Thymus (tissue), 11 donors: ENCODE results near the gene SLN. TPM values are rescaled to one million over a fixed set of nuclear protein-coding genes. Genes with fewer than 3 reads are reported as not detected.

Experiments
- DNase-seq, 9 donors: peaks; one replicate each; pipeline ENCODE4 v3.0.0-alpha.2; 2013; ENCODE audit warnings: low spot score in 9 of 9, low read depth in 6 of 9, missing footprints in 1 of 9
- H3K27ac ChIP-seq, 2 donors: one replicate each; pipeline ENCODE4 v1.5.1; 2013; ENCODE audit warnings: control low read depth in 1 of 2, low read depth in 1 of 2, low read length in 1 of 2, mild to moderate bottlenecking in 1 of 2, moderate library complexity in 1 of 2
- H3K27me3 ChIP-seq, 2 donors: one replicate each; pipeline ENCODE4 v1.5.1; 2013; ENCODE audit warnings: low read length in 1 of 2; ENCODE audit not compliant: control insufficient read depth in 2 of 2, insufficient read depth in 1 of 2
- H3K36me3 ChIP-seq, 2 donors: one replicate each; pipeline ENCODE4 v1.5.1; 2013; ENCODE audit warnings: low read length in 1 of 2, mild to moderate bottlenecking in 1 of 2, moderate library complexity in 1 of 2; ENCODE audit not compliant: control insufficient read depth in 2 of 2, insufficient read depth in 2 of 2
- H3K4me1 ChIP-seq, 2 donors: one replicate each; pipeline ENCODE4 v1.5.1; 2013; ENCODE audit warnings: low read length in 2 of 2; ENCODE audit not compliant: control insufficient read depth in 2 of 2, insufficient read depth in 2 of 2
- H3K4me3 ChIP-seq, 2 donors: one replicate each; pipeline ENCODE4 v1.5.1; 2013; ENCODE audit warnings: low read length in 2 of 2, control low read depth in 1 of 2, mild to moderate bottlenecking in 1 of 2
- H3K9me3 ChIP-seq, 2 donors: one replicate each; pipeline ENCODE4 v1.5.1; 2013; ENCODE audit warnings: low read length in 1 of 2, mild to moderate bottlenecking in 1 of 2; ENCODE audit not compliant: control insufficient read depth in 2 of 2, insufficient read depth in 1 of 2
- WGBS: extraction: QIAGEN DNeasy Blood & Tissue Kit; methylation state at CpG from one replicate; pipeline ENCODE4 v1.1.7; 2013; 5-methylcytosine and 5-hydroxymethylcytosine counted together
- polyA plus RNA-seq: library from polyadenylated mRNA; stranded (reverse); fragments of 200-250 nt; gene quantifications from one replicate; pipeline ENCODE4 v1.2.3, GENCODE V29; 2013
- total RNA-seq: library from RNA; stranded (reverse); fragments of 120-200 nt; gene quantifications from one replicate; pipeline ENCODE4 v1.2.4, GENCODE V29; 2013
- donor health status: healthy.

The SLN gene
- total and polyA plus RNA-seq, 2 donors = 2.6 to 8.7 TPM

DNA sequence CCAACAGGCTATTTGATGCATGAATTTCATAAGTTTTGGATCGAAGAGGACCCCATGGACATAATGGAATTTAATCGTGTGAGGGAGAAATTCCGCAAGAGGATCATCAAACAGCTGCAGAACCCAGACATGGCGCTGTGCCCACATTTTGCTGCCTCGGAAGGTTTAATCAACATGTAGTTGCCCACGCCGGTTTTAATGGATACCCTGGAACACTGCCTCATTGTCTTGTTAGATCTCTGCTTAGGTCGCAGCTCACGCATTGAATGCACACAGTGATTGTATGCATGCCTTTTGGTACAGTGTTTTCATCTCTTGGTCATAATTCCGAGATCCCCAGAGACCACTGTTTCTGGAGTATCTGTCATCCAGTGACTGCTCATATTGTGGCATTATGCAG lies 46.8 kb downstream of the SLN start:
- Histone ChIP-seq H3K36me3 (no peaks in the 10 kb centered on the region), H3K9me3 (no peaks in the 10 kb centered on the region), H3K4me3 (no peak overlapping the region), H3K4me1 (no peaks in the 10 kb centered on the region), H3K27ac (no peak overlapping the region), H3K27me3 (no peaks in the 10 kb centered on the region)
- 94% methylated on average over 10 of the region's 10 CpGs for WGBS
- DNase-seq = no peak

DNA sequence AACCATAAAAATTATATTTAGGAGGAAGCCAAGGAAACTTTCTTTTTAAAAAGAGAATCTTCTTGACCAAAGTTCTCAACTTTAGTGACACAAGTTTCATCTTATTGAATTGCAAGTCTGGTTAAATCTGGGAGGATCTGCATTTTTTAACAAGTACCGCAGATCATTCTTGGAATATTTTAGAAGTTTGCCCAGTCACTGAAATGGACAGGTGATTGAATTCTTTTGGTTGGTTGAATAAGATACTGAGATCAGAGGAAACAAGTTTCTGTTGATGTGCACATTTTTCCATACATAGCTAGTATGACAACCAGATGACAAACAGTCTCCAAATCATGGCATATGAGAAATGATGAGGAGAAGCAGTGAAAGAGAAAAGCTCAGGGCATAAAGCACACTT lies 50.2 kb downstream of the SLN start:
- no peak overlapping the region for H3K27ac ChIP-seq
- H3K36me3 ChIP-seq = no peaks in the 10 kb centered on the region
- H3K4me3 ChIP-seq = no peak overlapping the region
- no peaks in the 10 kb centered on the region for H3K9me3 ChIP-seq
- no peak for DNase-seq
- no peaks in the 10 kb centered on the region for H3K27me3 ChIP-seq
- no peaks in the 10 kb centered on the region for H3K4me1 ChIP-seq
- 96% methylated on average over 1 of the region's 1 CpG for WGBS

DNA sequence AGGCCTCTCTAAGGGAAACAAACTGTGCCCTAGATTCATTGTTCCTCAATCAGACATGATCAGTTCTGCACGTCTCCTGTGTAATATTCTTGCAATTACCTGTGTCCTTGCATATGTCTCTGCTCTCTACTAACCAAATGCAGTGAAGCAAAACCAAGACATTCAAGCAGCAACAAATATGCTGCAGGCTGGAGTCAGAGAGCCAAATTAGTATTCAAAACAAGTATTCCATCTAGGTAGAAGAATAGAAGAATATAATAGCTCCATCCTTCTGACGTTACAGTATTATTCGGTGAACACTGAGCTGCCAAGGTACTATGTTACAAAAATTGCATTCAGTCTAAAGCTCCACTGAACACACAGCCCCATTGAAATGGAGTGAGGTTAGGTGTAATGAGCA lies 51.8 kb downstream of the SLN start:
- no peaks in the 10 kb centered on the region for H3K9me3 ChIP-seq
- H3K4me1 ChIP-seq = no peaks in the 10 kb centered on the region
- H3K27me3 ChIP-seq = no peaks in the 10 kb centered on the region
- H3K27ac ChIP-seq = no peak overlapping the region
- 91% methylated on average over 3 of the region's 3 CpGs for WGBS
- H3K4me3 ChIP-seq = no peak overlapping the region
- no peak for DNase-seq
- no peaks in the 10 kb centered on the region for H3K36me3 ChIP-seq

DNA sequence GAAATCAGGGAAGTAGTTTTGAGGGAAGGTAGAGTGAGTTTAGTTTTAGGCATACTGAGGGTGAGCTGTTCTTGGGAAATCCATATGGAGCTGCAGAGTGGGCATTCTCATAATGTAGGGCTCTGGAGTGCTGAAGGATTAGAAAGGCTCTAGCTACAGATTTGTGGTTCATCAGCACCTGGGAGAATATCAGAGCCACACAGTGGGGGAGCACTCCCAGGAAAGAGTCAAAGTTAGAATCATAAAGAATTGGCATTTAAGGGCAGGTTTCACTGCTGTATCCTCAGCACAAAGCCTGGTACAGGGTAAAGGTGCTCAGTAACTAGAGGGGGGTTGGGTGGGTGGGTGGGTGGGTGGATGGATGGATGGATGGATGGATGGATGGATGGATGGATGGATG lies 52.5 kb downstream of the SLN start:
- no peaks in the 10 kb centered on the region for H3K4me1 ChIP-seq
- no peaks in the 10 kb centered on the region for H3K9me3 ChIP-seq
- no peaks in the 10 kb centered on the region for H3K27me3 ChIP-seq
- no peak overlapping the region for H3K4me3 ChIP-seq
- DNase-seq = no peak
- H3K27ac ChIP-seq = no peak overlapping the region
- H3K36me3 ChIP-seq = no peaks in the 10 kb centered on the region

Other genes starting within 250 kb of the SLN start
- gene ALKBH8, start 146.3 kb downstream of the SLN start, total RNA-seq = 8.0 TPM
- gene ALKBH8, start 146.3 kb downstream of the SLN start, polyA plus RNA-seq = 6.7 TPM
- 0.05 TPM for gene ELMOD1, start 120.9 kb downstream of the SLN start, total RNA-seq
- 0.34 TPM for gene ELMOD1, start 120.9 kb downstream of the SLN start, polyA plus RNA-seq
- gene SLC35F2, start 146.7 kb upstream of the SLN start, total RNA-seq = 6.8 TPM
- 9.6 TPM for gene SLC35F2, start 146.7 kb upstream of the SLN start, polyA plus RNA-seq
- 3.5 TPM for gene RAB39A, start 216.4 kb upstream of the SLN start, total RNA-seq
- 0.66 TPM for gene RAB39A, start 216.4 kb upstream of the SLN start, polyA plus RNA-seq